ENCODE measurements around the gene MAD1L1.

MAD1L1 gene

GRCh38 chr7:1951159-1951536 lies 281.6 kb downstream of the MAD1L1 start:
- no peak for DNase-seq (ENCODE audit: low read depth)

GRCh38 chr7:1950452-1951158 lies 282.1 kb downstream of the MAD1L1 start:
- DNase-seq (ENCODE audit: low read depth), result no peak

DNA sequence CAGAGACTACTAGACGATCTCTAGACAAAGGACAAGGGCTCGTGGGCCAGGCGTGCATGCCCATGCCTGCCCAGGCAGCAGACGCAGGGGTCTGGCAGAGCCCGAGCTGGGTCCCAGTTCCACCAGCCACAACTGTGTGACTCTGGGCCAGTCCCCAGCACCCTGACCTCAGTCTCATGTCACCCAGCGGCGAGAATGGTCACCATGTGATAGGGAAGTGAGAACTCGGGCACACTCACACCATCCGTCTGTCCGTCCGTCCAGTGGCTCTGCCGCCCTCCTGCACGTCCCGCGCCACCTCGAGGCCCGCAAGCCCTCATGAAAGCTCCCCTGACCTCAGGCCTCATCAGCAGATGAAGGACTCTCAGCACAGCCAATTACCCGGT lies 282.7 kb downstream of the MAD1L1 start:
- no peak for DNase-seq (ENCODE audit: low read depth)

- DNase-seq (ENCODE audit: low read depth), result no peak
Observed at GRCh38 chr7:1949681-1950055, 283.1 kb downstream of the MAD1L1 start.

DNA sequence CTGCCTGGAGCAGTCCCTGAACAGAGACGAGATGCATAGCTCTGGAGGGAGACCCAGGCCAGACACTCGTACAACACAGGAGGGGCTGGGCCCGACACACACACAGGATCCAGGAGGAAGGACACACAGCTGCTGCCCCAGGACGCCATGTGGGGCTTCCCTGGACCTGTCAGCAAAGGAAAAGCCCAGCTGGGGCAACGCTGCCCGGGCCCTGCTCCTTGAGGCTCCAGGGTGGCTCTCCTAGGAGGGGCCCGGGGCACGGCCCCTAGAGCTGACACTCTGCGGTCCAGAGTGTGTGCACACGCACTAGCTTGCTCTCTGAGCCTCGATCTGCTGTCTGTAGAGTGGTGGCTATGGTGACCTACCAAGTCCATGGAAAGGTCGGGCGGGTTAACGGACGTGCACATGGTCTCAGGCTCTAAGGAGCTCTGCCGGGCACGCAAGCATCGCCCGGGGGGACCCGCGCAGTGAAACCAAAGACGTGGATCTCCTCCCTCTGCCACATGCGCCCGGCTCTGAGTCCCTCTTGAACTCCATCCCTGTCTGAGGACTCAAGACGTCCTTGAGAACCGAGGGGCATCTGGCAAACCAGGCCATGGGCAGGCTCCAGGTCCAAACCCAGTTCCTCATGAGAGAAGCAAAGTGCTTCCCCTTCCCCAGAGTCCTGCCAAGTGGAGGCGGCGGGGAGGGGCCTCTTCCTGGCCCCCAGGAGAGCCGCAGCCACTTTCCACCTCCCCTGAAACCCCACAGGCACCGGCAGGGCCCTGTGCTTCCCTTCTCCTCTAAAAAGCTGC lies 283.7 kb downstream of the MAD1L1 start:
- DNase-seq (ENCODE audit: low read depth), result no peak

DNA sequence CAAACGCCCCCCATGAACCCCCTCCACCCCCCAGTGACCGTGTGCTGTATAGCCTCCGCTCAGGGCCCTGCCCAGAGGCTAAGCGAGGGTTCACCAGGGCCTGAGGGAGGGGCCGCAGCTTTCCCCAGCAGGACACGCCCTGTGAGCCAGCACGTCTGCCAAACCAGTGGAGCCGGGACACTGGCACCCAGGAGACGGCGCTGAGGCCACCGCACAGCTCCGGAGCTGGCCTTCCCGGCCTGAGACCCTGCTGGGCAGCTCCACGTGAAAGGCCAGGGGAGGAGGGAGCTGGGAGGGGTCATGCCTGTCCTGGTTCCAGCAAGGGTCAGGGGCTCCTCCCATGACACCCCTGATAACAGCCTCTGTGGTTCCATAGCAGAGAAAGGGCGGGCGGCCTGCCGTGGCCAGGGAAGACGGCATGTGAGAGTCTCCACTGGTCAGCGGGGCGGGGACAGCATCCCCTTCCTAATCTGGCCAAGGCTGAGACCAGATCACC lies 284.4 kb downstream of the MAD1L1 start:
- DNase-seq (ENCODE audit: low read depth), result no peak

- no peak for DNase-seq (ENCODE audit: low read depth)
Observed at GRCh38 chr7:1947586-1948217, 285.0 kb downstream of the MAD1L1 start.

DNA sequence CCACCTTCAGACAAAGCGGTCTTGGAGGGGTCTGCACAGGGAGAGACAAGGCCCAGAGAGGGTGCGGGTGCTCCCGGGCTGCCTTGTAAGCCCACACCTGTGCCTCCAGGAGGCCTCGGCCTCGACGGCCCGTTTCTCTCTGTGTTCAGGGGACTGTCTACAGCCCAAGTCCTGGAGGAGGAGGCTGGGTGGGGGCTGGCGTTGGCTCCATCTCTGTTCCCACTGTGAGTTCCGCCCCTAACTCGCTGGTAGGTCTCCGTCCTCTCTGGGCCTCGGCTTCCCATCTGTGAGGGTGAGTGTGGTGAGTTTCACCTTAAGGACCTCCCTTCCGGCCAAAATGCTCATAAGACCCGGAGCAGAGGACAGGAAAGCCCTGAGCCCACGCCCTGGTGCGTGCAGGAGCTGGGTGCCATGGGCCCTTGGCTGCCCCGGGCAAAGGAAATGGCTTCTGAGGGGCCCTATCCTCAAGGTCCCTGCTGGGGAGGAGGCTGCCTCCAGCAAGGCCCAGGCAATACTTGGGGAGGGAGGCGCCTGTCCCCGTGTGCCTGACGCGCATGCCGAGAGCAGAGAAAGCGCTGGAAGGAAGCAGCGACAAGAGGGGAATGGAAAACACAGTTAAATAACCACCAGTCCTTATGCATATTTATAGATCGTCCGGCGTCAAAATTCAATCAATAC lies 285.8 kb downstream of the MAD1L1 start:
- DNase-seq (ENCODE audit: low read depth), result no peak

GRCh38 chr7:1946025-1946772 lies 286.5 kb downstream of the MAD1L1 start:
- no peak for DNase-seq (ENCODE audit: low read depth)

GRCh38 chr7:1945558-1945957 lies 287.2 kb downstream of the MAD1L1 start:
- no peak for DNase-seq (ENCODE audit: low read depth)

- DNase-seq (ENCODE audit: low read depth), result no peak
Observed at GRCh38 chr7:1944619-1945210, 288.0 kb downstream of the MAD1L1 start.

DNA sequence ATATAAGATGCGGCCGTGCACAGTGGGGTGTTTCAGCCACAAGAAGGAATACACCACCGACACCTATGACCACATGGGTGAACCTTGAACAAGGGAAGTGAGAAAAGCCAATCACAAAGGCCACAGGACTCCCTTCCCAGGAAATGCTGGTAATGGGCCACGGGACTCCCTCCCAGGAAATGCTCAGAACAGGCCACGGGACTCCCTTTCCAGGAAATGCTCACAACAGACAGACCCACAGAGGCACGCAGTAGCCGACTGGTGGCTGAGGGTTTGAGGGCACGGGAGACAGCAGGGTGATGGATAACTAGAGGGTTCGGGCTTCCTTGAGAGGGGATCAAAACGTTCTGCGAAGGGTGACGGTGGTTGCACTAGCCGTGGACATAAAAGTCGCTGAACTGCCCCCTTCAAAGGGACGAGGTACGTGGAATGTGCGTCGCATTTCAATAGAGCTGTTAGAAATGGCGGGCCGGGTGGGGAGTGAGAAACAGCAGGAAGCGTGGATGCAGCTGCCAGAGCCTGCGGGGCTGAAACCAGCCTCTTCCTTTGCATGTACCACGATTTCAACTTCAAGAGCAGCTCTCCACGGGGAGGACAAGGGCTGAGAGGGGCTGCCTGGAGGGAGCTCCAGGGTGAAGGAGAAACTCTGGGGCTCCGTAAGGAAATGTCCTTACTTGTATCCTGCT lies 288.7 kb downstream of the MAD1L1 start:
- no peak for DNase-seq (ENCODE audit: low read depth)

DNA sequence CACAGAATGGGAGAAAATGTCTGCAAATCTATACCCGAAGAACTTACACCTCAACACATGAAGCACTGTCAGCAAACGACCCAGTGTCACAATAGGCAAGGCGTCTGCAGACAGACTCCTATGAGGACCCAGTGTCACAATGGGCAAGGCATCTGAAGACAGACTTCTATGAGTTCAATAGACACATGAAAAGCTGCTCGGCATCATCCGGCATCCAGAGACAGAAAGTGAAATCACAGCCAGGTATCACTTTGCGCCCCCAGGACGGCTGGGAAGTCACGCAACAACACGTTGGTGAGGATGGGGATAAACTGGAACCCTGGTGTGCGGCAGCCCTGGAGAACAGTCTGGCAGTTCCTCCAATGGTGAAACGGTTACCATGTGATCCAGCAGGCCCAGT lies 289.4 kb downstream of the MAD1L1 start:
- DNase-seq (ENCODE audit: low read depth), result no peak

GRCh38 chr7:1942941-1943289 lies 289.8 kb downstream of the MAD1L1 start:
- DNase-seq (ENCODE audit: low read depth), result no peak

DNA sequence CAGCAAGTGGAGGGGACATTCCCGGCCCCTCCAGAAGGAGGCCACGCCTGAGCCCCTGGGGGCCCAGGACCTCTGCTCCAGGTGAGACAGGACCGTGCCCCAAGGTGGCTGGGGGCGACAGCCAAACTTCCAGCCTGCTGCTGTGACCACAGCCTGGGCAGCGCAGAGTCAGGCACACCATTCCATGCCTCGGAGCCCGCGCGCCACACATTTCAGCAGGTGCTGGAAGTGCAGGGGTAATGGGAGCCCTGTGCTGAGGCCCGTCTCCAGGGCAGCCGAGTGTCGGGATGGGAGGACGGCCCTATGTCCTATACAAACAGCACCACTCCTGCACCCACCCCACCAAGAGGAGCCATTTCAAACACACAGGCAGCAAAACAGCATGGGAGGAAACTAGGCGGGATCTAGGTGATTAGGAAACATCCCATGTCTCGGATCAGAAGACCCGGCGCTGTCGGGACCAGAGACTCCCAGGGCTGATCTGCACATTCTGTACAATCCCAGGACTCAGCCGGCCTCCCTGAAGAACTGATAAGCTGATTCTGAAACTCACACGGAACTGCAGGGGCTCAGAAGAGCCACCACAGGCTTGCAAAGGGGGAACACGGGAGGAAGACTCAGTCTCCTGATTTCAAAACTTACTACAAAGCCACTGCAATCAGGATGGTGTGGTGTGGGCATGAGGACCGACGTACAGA lies 290.4 kb downstream of the MAD1L1 start:
- no peak for DNase-seq (ENCODE audit: low read depth)

GRCh38 chr7:1941464-1942242 lies 291.1 kb downstream of the MAD1L1 start:
- no peak for DNase-seq (ENCODE audit: low read depth)

DNA sequence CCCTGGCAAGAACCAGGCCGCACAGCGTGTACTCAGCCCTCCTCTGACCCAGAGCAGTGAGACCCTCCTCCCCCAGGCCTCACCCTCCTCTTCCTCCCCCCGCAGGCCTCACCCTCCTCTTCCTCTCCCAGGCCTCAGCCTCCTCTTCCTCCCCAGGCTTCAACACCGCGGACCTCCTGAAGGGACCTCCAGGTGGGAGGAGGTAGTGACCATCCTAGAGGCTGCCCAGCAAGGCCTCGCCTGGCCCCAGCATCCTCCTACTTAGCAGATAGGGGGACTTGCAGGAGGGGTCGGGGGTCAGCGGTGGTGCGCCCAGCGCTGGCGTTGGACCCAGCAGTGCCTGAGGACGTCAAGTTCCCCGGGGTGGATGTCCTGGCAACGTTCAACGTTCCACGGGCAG lies 291.9 kb downstream of the MAD1L1 start:
- no peak for DNase-seq (ENCODE audit: low read depth)

DNA sequence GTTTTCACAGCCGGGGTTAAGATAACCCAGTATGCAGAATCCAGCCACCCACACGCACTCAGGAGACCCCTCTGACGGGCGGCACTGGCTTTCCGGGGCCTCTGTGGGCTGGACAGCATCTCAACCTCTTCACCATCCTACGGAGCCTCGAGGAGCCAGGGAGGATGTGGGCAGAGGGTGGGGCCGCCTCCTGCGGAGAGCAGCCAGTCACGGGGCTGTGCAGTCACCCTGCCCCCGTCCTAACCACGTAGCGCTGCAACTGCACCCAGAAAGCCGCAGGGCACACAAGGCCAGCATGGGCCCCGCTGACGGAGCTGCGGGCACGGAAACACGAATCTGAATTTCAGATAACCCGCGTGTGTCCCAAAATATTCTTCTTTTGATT lies 292.4 kb downstream of the MAD1L1 start:
- DNase-seq (ENCODE audit: low read depth), result peak; percentile 81
